Right lobe of liver (tissue), 4 donors: Measurements from ENCODE around the gene METTL14.
A peak's percentile ranks its signal among the peaks of the same experiment; 100 is the strongest.

Source experiments
- CTCF ChIP-seq, 4 donors: fragments of 200-600 bp in 3 of 4; fragments of 450-650 bp in 1 of 4; IDR thresholded peaks; one replicate each; pipeline versions ENCODE4 v1.5.1 to v1.8.0; 2016 to 2022; ENCODE audit warnings: antibody characterized with exemption in 4 of 4, mild to moderate bottlenecking in 2 of 4
- POLR2A ChIP-seq: fragments of 450-650 bp; IDR thresholded peaks from one replicate; pipeline ENCODE4 v1.6.1; 2017; ENCODE audit warnings: antibody characterized with exemption, mild to moderate bottlenecking
- donor health status: DM: no; HTN: no; CAD: no.
- donor health status: DM: no; HTN: no; CAD: no.
- donor health status: DM: no; HTN: yes; CAD: no.

- TF ChIP-seq CTCF (IDR thresholded peaks at IDR 0.05), result peak; percentile 37 to 57 (median 47)
- no peak for TF ChIP-seq POLR2A
These were observed 55.7 kb downstream of the METTL14 start for GRCh38 chr4:118740869-118741268.
